GM12878 (cell line): ENCODE measurements around the gene PPARA. TPM values are rescaled to one million over a fixed set of nuclear protein-coding genes. Genes with fewer than 3 reads are reported as not detected.

ENCODE experiments used
- ATAC-seq: fragments of 200-7000 bp; cut with Tn5 transposase; 3 replicates; pipeline ENCODE4 v1.9.1; 2020; ENCODE audit warnings: mild to moderate bottlenecking, moderate library complexity
- BruUV-seq: library from RNA; stranded (reverse); fragments of 400-500 nt; replicated peaks from 2 replicates; lab custom pipeline; 2021; lab: Mats Ljungman, UMichigan
- CTCF ChIA-PET: fragments of 300-600 bp; sonication (Branson Sonifier 250); formaldehyde crosslinking; extraction: SDS; loops from one replicate; lab custom pipeline; 2021; ENCODE audit warnings: inconsistent platforms; lab: Yijun Ruan, JAX
- POLR2A ChIA-PET: fragments of 350-600 bp; formaldehyde crosslinking; extraction: SDS; loops from one replicate; lab custom pipeline; 2021; ENCODE audit warnings: inconsistent platforms; lab: Charles Lee
- RAD21 ChIA-PET: fragments of 300-600 bp; sonication (Branson Sonifier 250); formaldehyde crosslinking; loops from one replicate; lab custom pipeline; 2023; ENCODE audit warnings: antibody characterized with exemption; ENCODE audit not compliant: unreplicated experiment; lab: Charles Lee
- SMC1A ChIA-PET: fragments of 300-600 bp; sonication (Branson Sonifier 250); formaldehyde crosslinking; loops from one replicate; lab custom pipeline; 2023; ENCODE audit not compliant: unreplicated experiment, uncharacterized antibody; lab: Charles Lee
- DNase-seq: peaks from one replicate; pipeline ENCODE4 v3.0.0-alpha.2; 2011; ENCODE audit warnings: low read depth, low spot score
- FAIRE-seq: peaks from 3 replicates; lab custom pipeline; 2011; peaks lifted over from hg19 to GRCh38; lab: Jason Lieb, UNC
- H2AFZ ChIP-seq: 2 replicates; pipeline ENCODE4 v1.6.0; 2011; ENCODE audit warnings: low read depth, low read length, control low read depth; ENCODE audit not compliant: control insufficient read depth
- H3K27ac ChIP-seq: 2 replicates; pipeline ENCODE4 v1.5.1; 2011; ENCODE audit warnings: control low read depth; ENCODE audit not compliant: control insufficient read depth, insufficient read depth
- H3K27me3 ChIP-seq, 2 experiments: replicated peaks in 1 of 2; 2 replicates each; pipeline versions ENCODE4 v1.6.0 to v1.6.1; 2011; ENCODE audit warnings: low read length in 1 of 2; ENCODE audit not compliant: control insufficient read depth in 2 of 2, insufficient read depth in 2 of 2
- H3K36me3 ChIP-seq, 2 experiments: 2 replicates each; pipeline ENCODE4 v1.5.1; 2011; ENCODE audit warnings: low read length in 1 of 2; ENCODE audit not compliant: control insufficient read depth in 2 of 2, insufficient read depth in 2 of 2
- H3K4me1 ChIP-seq: 2 replicates; pipeline ENCODE4 v1.6.1; 2011; ENCODE audit warnings: mild to moderate bottlenecking, low read length, moderate library complexity, mixed read lengths; ENCODE audit not compliant: control insufficient read depth, insufficient read depth
- H3K4me2 ChIP-seq: 2 replicates; pipeline ENCODE4 v1.6.0; 2011; ENCODE audit warnings: control low read depth; ENCODE audit not compliant: control insufficient read depth, insufficient read depth
- H3K4me3 ChIP-seq: fragments of 200-600 bp; sonication (generic); 2 replicates; pipeline ENCODE4 v1.5.1; 2016
- H3K79me2 ChIP-seq: 2 replicates; pipeline ENCODE4 v1.6.0; 2011; ENCODE audit warnings: low read length; ENCODE audit not compliant: control insufficient read depth, insufficient read depth
- H3K9ac ChIP-seq: 2 replicates; pipeline ENCODE4 v1.8.0; 2011; ENCODE audit warnings: low read length, control low read depth, mixed read lengths; ENCODE audit not compliant: control insufficient read depth, insufficient read depth
- H3K9me3 ChIP-seq: replicated peaks from 3 replicates; pipeline ENCODE4 v1.5.1; 2011; ENCODE audit warnings: mild to moderate bottlenecking, low read length; ENCODE audit not compliant: control insufficient read depth, insufficient read depth
- H4K20me1 ChIP-seq: 2 replicates; pipeline ENCODE4 v1.6.0; 2011; ENCODE audit not compliant: control insufficient read depth, insufficient read depth
- BRCA1 ChIP-seq: IDR thresholded peaks from 2 replicates; pipeline ENCODE4 v1.6.1; 2011; ENCODE audit warnings: low read depth, low read length, improper control_type of control experiment
- EGR1 ChIP-seq, 2 experiments: IDR thresholded peaks; 1 replicate in 1 of 2; 2 replicates in 1 of 2; pipeline ENCODE4 v1.6.1; 2011 to 2012; ENCODE audit warnings: low read depth in 2 of 2, low read length in 2 of 2, borderline replicate concordance in 1 of 2, mild to moderate bottlenecking in 1 of 2, moderate library complexity in 1 of 2
- ETV6 ChIP-seq, 2 experiments: fragments of 450-650 bp in 1 of 2; IDR thresholded peaks in 1 of 2; conservative IDR thresholded peaks in 1 of 2; 2 replicates each; pipeline ENCODE4 v1.6.1; 2014; ENCODE audit warnings: antibody characterized with exemption in 1 of 2, borderline replicate concordance in 1 of 2, low read depth in 1 of 2, mild to moderate bottlenecking in 1 of 2, moderate library complexity in 1 of 2
- KAT2A ChIP-seq: conservative IDR thresholded peaks from 2 replicates; pipeline ENCODE4 v1.6.1; 2011; ENCODE audit warnings: low read depth, low read length; ENCODE audit not compliant: control insufficient read depth
- KDM1A ChIP-seq: fragments of 200-600 bp; sonication (generic); IDR thresholded peaks from 2 replicates; pipeline ENCODE4 v1.6.1; 2016; ENCODE audit warnings: borderline replicate concordance
- MTA2 ChIP-seq: fragments of 450-650 bp; IDR thresholded peaks from 2 replicates; pipeline ENCODE4 v1.6.1; 2016; ENCODE audit warnings: low read depth, mild to moderate bottlenecking, moderate library complexity
- PBX3 ChIP-seq: IDR thresholded peaks from 2 replicates; pipeline ENCODE4 v1.6.1; 2011; ENCODE audit warnings: mild to moderate bottlenecking, low read depth, low read length, moderate library complexity; ENCODE audit not compliant: insufficient replicate concordance
- POLR2AphosphoS5 ChIP-seq: IDR thresholded peaks from 2 replicates; pipeline ENCODE4 v1.6.1; 2011; ENCODE audit warnings: mild to moderate bottlenecking, low read length, inconsistent platforms
- RUNX3 ChIP-seq: IDR thresholded peaks from 2 replicates; pipeline ENCODE4 v1.6.1; 2012; ENCODE audit warnings: low read length, inconsistent platforms
- SMAD1 ChIP-seq: fragments of 450-650 bp; IDR thresholded peaks from 2 replicates; pipeline ENCODE4 v1.6.1; 2018; ENCODE audit warnings: mild to moderate bottlenecking, low read depth; ENCODE audit not compliant: partially characterized antibody
- TBL1XR1 ChIP-seq: IDR thresholded peaks from 2 replicates; pipeline ENCODE4 v1.6.1; 2012; ENCODE audit warnings: low read depth, low read length, improper control_type of control experiment
- WGBS: methylation state at CpG from one replicate; pipeline ENCODE4 v1.1.6; 2016; ENCODE audit warnings: low lambda C conversion rate; ENCODE audit not compliant: insufficient replicate concordance, insufficient coverage; ENCODE audit errors: missing lambda C conversion rate; 5-methylcytosine and 5-hydroxymethylcytosine counted together
- in situ Hi-C: fragments of 300-500 bp; cut with MboI; formaldehyde crosslinking; loops from 9 replicates; pipeline ENCODE4 v1.14.3; 2018; ENCODE audit warnings: mixed read lengths
- intact Hi-C: fragments of 100-400 bp; cut with micrococcal nuclease; formaldehyde crosslinking; loops from one replicate; pipeline ENCODE4 v1.14.2; 2022; ENCODE audit not compliant: unreplicated experiment
- polyA plus RNA-seq, 11 experiments: library from polyadenylated mRNA; depleted of rRNA in 4 of 11; unstranded in 6 of 11; stranded (reverse) in 5 of 11; fragments of >200 nt; fragmentation: Nextera tagmentation in 4 of 11; fragmentation: Illumina TruSeq in 1 of 11; extraction: Ambion mirVana in 4 of 11; extraction: Trizol in 1 of 11; gene quantifications; 1 replicate in 1 of 11; 2 replicates in 10 of 11; pipeline versions ENCODE4 v1.2.1 to v1.2.3, GENCODE V29; 2011 to 2016; ENCODE audit warnings: inconsistent platforms in 2 of 11, missing spikeins in 2 of 11, low read depth in 1 of 11
- total RNA-seq, 4 experiments: library from RNA; depleted of rRNA in 3 of 4; stranded (reverse); fragments of >200 nt in 3 of 4; fragmentation: Illumina TruSeq in 1 of 4; extraction: Trizol in 1 of 4; gene quantifications; 2 replicates each; pipeline versions ENCODE4 v1.2.1 to v1.2.3, GENCODE V29; 2013 to 2021
- TF ChIP-seq, protein P1 (sequence below): fragments of 450-650 bp; IDR thresholded peaks from 2 replicates; pipeline ENCODE4 v1.6.1; 2016; ENCODE audit warnings: mild to moderate bottlenecking, moderate library complexity, borderline replicate concordance

The PPARA gene
- total and polyA plus RNA-seq, 10 of the 15 experiments (the other 5 are each of a cell fraction or from before 2014, with no cell fraction given), result 0.72 to 10.4 (median 4.6) TPM

DNA sequence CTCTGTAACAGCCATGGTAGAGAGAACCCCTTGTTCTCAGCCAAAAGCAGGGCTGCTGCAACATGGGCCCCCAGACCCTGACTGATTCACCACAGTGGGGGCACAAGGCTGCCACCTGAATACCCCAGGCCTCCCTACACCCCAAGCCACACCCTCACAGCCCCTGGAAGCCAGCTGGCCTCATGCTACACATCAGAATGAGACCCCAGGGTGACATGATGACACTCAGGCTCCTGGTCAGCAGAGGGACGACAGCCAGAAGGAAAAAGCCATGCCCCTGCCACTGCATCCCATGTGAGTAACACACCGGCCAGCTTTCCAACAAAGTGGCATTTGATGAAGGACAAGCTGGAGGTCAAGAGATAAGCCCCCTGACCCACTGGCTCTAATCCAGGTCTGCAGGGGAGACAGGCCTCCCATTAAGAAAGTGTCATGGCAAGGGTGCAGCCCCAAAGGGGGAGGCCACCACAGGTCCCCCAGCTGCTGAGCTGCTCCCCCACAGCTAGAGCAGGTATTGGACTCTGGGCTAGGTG is 97.2 kb downstream of the PPARA start:
- CTCF ChIA-PET, result interaction anchor here (2.2 kb wide), 1 partner anchor 126 kb away, joined by 8 read pairs; no protein-coding TSS in a partner anchor
- POLR2A ChIA-PET, result no interaction called here
- ATAC-seq, result no peak
- Histone ChIP-seq H3K4me2 (no peak overlapping the region), H3K9ac (no peak overlapping the region), H3K4me3 (no peak overlapping the region), H3K27me3 (no peaks in the 10 kb centered on the region), H3K36me3 (no peaks in the 10 kb centered on the region), H4K20me1 (no peaks in the 10 kb centered on the region), H3K79me2 (peaks cover 16% of the 10 kb centered on the region), H3K27ac (no peak overlapping the region), H2AFZ (no peak overlapping the region), H3K4me1 (peaks cover 7% of the 10 kb centered on the region; the same call in 1 of the 2 replicates)
- no peak for DNase-seq
- BruUV-seq, result no TSS peak
- WGBS, result 96% methylated on average over 2 of the region's 2 CpGs
- intact Hi-C loops (no loop called here), in situ Hi-C loops (no loop called here)
- no peak for FAIRE-seq
- RAD21 ChIA-PET, result interaction anchor here (1.2 kb wide), 1 partner anchor 241 kb away, joined by 3 read pairs; no protein-coding TSS in a partner anchor
- TF ChIP-seq POLR2AphosphoS5 (no peak), KDM1A (no peak), RUNX3 (no peak), BRCA1 (no peak), PBX3 (no peak), EGR1 (IDR thresholded peaks at IDR 0.05; ENCODE audit: borderline replicate concordance in 1 of 2, low read depth in 2 of 2, low read length in 2 of 2) (no peak), ETV6 (conservative IDR thresholded peaks at IDR 0.05 in 1 of 2, IDR thresholded peaks at IDR 0.05 in 1 of 2; ENCODE audit: borderline replicate concordance in 1 of 2, low read depth in 1 of 2) (no peak), TBL1XR1 (no peak), MTA2 (no peak), SMAD1 (no peak), KAT2A (no peak)
- TF ChIP-seq, protein P1, sequence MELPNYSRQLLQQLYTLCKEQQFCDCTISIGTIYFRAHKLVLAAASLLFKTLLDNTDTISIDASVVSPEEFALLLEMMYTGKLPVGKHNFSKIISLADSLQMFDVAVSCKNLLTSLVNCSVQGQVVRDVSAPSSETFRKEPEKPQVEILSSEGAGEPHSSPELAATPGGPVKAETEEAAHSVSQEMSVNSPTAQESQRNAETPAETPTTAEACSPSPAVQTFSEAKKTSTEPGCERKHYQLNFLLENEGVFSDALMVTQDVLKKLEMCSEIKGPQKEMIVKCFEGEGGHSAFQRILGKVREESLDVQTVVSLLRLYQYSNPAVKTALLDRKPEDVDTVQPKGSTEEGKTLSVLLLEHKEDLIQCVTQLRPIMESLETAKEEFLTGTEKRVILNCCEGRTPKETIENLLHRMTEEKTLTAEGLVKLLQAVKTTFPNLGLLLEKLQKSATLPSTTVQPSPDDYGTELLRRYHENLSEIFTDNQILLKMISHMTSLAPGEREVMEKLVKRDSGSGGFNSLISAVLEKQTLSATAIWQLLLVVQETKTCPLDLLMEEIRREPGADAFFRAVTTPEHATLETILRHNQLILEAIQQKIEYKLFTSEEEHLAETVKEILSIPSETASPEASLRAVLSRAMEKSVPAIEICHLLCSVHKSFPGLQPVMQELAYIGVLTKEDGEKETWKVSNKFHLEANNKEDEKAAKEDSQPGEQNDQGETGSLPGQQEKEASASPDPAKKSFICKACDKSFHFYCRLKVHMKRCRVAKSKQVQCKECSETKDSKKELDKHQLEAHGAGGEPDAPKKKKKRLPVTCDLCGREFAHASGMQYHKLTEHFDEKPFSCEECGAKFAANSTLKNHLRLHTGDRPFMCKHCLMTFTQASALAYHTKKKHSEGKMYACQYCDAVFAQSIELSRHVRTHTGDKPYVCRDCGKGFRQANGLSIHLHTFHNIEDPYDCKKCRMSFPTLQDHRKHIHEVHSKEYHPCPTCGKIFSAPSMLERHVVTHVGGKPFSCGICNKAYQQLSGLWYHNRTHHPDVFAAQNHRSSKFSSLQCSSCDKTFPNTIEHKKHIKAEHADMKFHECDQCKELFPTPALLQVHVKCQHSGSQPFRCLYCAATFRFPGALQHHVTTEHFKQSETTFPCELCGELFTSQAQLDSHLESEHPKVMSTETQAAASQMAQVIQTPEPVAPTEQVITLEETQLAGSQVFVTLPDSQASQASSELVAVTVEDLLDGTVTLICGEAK, result no peak
- TF ChIP-seq, all 136 proteins: peak for 0
- SMC1A ChIA-PET, result no interaction called here
- no peaks in the 10 kb centered on the region for H3K9me3 ChIP-seq
